Measurements from ENCODE around the gene PPP1R14D.

PPP1R14D gene

DNA sequence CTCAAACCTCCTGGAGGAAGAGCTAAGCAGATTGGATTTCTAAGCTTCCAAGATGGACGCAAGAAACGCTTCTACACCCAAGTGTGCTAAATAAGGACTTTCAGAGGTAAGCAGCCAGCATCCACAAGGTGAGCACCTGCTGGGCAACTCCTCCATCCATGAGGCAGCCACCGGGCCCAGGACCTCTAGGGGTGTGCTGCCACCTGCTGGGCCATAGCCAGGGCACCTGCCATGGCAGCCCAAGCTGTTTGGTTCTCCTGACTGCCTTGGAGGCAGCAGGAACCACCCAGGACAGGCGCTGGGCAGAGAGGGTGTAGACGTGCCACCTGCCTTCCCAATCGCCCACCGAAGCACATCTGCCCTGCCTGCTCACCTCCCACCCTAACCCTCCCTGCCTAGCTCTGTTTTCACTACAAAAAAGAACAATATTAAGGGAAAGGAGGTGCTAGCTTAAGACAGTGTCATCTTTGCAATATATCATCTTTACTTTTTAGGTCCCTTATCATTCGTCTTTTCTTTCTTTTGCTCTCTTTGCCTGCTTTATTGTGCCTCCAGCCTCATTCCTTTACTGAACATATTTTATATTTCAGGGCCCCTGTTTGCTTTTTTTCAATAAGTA lies 45.8 kb downstream of the PPP1R14D start:
- peak; percentile 76 for DNase-seq (ENCODE audit: low spot score)

GRCh38 chr15:40776537-40777141 lies 51.9 kb downstream of the PPP1R14D start:
- DNase-seq (ENCODE audit: low spot score), result peak; percentile 50

GRCh38 chr15:40775740-40776536 lies 52.6 kb downstream of the PPP1R14D start:
- no peak for DNase-seq (ENCODE audit: low spot score)

- no peak for DNase-seq (ENCODE audit: low spot score)
These were observed 53.5 kb downstream of the PPP1R14D start for GRCh38 chr15:40775007-40775406.

DNA sequence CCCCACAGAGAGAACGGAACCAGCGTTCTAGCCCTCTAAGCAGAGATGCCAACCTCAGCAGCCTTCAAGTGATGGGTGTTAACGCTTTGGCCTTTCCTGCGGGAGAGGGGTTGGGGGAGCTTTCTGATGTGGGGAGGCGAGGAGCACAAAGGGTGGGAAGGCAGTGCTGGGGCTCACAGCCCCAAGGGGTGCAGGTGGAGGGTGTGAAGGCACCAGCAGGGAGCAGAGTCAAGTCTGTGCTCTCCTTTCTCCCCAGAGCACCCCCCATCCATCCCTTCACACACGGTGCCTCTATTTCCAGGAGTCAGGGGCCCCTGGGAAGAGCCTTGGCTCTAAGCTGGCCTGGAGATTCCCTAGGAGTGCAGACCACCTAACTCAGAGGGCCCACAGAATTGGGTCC lies 54.6 kb downstream of the PPP1R14D start:
- no peak for DNase-seq (ENCODE audit: low spot score)

DNA sequence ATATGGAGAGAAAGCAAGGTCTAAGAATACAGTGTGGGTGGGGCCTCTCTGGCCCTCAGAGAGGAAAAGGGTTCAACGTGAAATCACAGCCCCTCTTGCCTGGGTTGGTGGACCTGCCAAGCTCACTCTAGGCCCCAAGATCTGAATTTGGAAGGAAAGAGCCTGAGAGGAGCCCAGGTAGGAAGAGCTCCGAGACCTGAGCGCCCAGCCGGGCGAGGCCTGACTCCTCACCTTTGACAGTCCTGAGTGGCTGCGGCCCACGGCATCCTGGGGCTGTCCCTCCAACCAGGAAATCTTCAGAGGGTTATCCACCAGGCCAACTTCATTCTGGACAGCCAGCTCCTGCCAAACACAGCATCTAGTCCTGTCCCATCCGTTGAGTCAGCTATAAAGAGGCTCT lies 55.0 kb downstream of the PPP1R14D start:
- DNase-seq (ENCODE audit: low spot score), result no peak

- no peak for DNase-seq (ENCODE audit: low spot score)
These were observed 56.5 kb downstream of the PPP1R14D start for GRCh38 chr15:40772014-40772413.

DNA sequence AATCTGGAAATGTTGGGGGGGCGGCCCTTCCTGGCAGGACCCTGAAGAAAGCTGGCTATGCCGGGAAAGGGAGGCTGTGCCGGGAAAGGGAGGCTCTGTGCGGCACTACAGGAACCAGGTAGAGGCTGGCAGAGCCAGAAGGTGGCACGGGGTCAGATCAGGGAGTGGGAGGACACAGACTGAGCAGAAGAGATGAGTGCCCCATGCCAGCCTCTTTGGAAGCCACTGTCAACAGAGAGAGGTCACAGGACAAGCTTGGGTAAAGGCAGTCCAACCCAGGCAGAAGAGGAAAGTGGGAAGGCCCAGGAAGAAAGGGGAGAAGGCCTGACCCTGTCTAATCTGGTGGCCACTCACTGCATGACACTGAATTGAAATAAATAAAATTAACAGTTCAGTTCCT lies 57.3 kb downstream of the PPP1R14D start:
- no peak for DNase-seq (ENCODE audit: low spot score)

- no peak for DNase-seq (ENCODE audit: low spot score)
These were observed 58.3 kb downstream of the PPP1R14D start for GRCh38 chr15:40770147-40770721.

GRCh38 chr15:40769274-40770146 lies 59.0 kb downstream of the PPP1R14D start, which contains the start of gene C15orf62:
Gene C15orf62, plus strand, starts transcription at chr15:40769980. Its CDS starts 516 bp downstream, at chr15:40770496.
- no peak for DNase-seq (ENCODE audit: low spot score)

GRCh38 chr15:40768521-40769273 lies 59.8 kb downstream of the PPP1R14D start:
- no peak for DNase-seq (ENCODE audit: low spot score)

- DNase-seq (ENCODE audit: low spot score), result no peak
These were observed 60.5 kb downstream of the PPP1R14D start for GRCh38 chr15:40767838-40768500.

DNA sequence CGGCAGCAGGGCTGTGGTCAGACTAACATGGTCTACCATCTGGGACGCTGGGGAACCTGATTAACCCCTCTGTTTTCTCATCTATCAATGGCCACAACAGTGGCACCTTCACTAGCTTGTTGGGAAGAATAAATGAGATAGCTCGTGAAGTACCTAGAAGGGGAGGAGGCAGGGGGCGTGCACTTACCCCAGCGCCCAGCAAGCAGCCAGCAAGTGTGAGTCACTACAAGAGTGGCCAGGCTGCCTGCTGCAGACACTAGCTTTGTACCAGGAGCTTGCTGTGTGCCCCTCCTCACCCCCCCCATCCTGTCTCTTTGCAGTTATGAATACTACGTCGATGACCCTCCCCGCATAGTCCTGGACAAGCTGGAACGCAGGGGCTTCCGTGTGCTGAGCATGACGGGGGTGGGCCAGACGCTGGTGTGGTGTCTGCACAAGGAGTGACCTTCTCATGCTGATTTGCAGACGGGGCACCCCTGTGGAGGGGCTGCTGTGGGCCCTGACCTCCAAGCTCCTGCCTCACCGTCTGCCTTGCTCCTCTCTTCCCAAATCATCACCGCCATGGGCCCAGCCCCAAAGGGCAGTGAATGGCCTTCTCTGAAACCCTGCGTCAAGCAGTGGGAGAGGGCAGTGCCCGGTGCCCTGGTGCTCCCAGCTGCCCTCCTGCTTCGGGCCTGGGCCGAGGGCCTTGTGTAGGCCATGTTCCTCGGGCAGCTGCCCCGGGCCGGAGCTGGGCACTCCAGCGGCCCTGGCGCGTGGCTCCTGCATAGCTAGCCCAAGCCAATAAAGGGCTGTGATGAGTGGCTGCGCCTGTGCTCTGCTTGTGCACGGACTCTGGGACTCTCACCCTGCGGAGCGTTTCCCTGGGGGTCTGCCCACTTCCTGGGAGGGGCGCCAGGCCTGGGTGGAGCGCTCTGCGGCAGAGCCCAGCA lies 61.3 kb downstream of the PPP1R14D start:
- DNase-seq (ENCODE audit: low spot score), result no peak

DNA sequence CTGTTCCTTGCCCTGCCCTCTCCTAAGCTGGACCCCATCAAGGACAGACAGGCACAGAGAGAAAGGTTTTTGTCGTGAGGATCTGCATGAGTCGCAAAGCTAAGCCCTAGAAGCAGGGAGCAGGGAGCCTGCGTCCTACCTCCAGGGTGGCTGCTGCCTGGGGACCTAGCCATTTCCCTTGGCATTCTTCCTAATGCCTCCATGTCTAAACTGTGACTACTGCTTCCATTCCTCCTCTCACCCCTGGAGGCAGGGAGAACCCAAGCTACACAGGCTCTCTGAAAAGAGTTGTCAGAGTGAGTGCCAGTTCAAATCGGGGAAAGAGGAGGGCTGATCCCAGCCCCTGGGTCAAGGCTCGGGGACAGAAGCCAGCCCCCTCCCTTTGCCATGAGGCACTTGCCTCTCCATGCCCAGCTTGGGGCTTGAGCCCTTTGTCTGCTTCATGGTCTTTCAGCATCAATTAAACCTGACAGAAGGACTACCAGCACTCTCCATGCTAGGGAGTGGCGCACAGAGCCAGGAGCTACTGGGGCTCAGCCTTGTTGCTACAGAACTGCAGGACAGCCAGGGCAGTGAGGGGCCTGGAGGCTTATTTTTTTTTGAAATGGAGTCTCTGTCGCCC lies 62.2 kb downstream of the PPP1R14D start:
- no peak for DNase-seq (ENCODE audit: low spot score)

All from activated CD4-positive, alpha-beta T cell treated with anti-CD3 and anti-CD28 coated beads, Interleukin-2, Interleukin-4, amounts not matched to agents 100 ng/mL and 50 ng/mL, durations not matched to agents 16 hours and 8 hours (primary cell).